Stimulated activated naive CD8-positive, alpha-beta T cell treated with anti-CD3 and anti-CD28 coated beads, Interleukin-15, Interleukin-2, amounts not matched to agents 100 ng/mL and 50 ng/mL, for 24 hours (primary cell): ENCODE data around the gene CDO1.
"Not testable (repeated sequence)": the region's sequence is repeated elsewhere in the genome, so short reads cannot be mapped to it uniquely, and the experiment has no call there.

ENCODE experiments used
- H3K27ac Mint-ChIP-seq: one replicate; pipeline ENCODE4 v1.8.0; 2021; ENCODE audit warnings: mild to moderate bottlenecking, mixed read lengths
- H3K27me3 Mint-ChIP-seq: one replicate; pipeline ENCODE4 v1.8.0; 2021; ENCODE audit warnings: mixed read lengths
- H3K36me3 Mint-ChIP-seq: one replicate; pipeline ENCODE4 v1.8.0; 2021; ENCODE audit warnings: low read depth, mixed read lengths
- H3K4me1 Mint-ChIP-seq: one replicate; pipeline ENCODE4 v1.8.0; 2021; ENCODE audit warnings: low read depth, mixed read lengths
- H3K4me3 Mint-ChIP-seq: one replicate; pipeline ENCODE4 v1.8.0; 2021; ENCODE audit warnings: mild to moderate bottlenecking, mixed read lengths
- H3K9me3 Mint-ChIP-seq: one replicate; pipeline ENCODE4 v1.8.0; 2021; ENCODE audit warnings: mixed read lengths

The CDO1 gene

DNA sequence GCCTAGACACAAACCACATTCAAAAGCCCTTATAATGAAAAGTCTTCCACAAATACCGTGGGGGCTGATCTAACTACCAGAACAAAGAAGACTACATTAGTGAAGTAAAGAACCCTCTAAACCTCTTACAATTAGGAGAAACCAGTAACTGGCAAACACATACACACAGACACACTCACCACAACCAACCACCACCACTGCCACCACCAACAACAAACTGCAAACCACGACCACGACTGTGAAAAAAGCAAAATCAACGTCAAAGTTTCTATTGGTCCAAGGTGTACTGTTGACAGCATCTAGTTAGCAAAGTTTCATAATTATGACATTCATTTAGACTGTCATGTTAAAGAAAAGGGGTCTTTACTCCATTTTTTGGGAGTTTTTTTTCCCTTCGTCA lies 2.7 kb downstream of the CDO1 start:
- Mint-ChIP-seq H3K27me3 (peaks cover 82% of the 10 kb centered on the region), H3K36me3 (no peaks in the 10 kb centered on the region), H3K4me3 (no peak overlapping the region), H3K9me3 (no peaks in the 10 kb centered on the region), H3K4me1 (peaks cover 40% of the 10 kb centered on the region), H3K27ac (no peak overlapping the region)

DNA sequence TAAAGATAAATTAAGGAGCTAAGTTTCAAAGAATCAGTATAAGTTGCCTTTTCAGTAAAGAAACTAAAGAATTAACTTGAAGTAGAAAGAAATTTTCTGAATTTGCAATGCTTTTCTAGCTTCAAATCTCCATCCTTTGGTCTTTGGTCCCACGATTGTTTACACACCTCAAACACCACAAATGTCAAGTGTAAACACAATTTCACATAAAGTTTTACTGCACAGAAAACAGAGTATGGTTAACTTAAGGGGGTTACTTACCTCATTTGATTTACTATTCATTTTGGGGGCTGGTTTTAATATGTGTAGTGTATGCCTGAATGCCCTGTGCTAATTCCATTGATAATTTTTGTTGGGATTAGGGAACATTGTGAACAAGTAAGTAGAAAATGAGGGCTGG lies 4.1 kb downstream of the CDO1 start:
- H3K27me3 Mint-ChIP-seq = peaks cover 72% of the 10 kb centered on the region
- H3K4me3 Mint-ChIP-seq = no peak overlapping the region
- H3K27ac Mint-ChIP-seq = no peak overlapping the region
- no peaks in the 10 kb centered on the region for H3K9me3 Mint-ChIP-seq
- H3K36me3 Mint-ChIP-seq = no peaks in the 10 kb centered on the region
- H3K4me1 Mint-ChIP-seq = peaks cover 44% of the 10 kb centered on the region

DNA sequence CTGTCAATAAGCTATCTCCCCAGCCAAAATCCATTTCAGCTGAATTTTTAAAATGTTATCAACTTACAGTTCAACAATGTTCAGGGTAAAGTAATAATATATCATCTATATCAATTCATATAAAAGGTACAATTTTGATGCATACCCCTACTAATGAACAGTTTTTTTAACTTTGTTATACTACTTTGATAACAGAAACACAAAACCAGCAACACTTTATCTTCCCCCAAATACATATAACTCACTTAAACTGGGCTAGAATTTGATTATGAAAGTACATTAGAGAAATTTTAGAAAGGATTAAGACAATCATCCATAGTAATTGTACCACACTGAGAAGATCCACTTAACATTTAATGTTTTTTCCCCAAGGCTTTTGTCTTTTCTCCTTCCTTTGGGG lies 5.1 kb downstream of the CDO1 start:
- Mint-ChIP-seq H3K4me3 (no peak overlapping the region), H3K9me3 (no peaks in the 10 kb centered on the region), H3K36me3 (no peaks in the 10 kb centered on the region), H3K27ac (no peak overlapping the region), H3K27me3 (peaks cover 67% of the 10 kb centered on the region), H3K4me1 (peaks cover 46% of the 10 kb centered on the region)

DNA sequence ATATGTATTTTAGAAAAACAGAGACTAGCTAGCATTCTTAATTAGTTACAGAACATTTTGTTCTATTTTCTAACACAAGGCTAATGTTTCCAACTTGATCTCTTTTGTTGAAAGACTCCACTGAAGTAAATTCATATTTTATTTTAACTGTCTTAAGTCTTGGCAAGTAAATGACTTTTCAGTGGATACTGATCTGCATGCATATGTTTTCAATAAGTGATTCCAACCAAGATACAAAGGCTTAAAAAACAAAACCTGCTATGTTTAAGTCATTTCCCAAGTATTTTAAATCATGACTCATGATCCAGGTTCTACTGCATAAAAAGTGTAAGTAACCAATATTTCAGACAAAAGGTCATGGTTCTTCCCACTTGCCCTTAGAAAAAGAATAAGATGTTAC lies 5.7 kb downstream of the CDO1 start:
- H3K27me3 Mint-ChIP-seq = peaks cover 62% of the 10 kb centered on the region
- peaks cover 42% of the 10 kb centered on the region for H3K4me1 Mint-ChIP-seq
- H3K4me3 Mint-ChIP-seq = no peak overlapping the region
- no peak overlapping the region for H3K27ac Mint-ChIP-seq
- no peaks in the 10 kb centered on the region for H3K36me3 Mint-ChIP-seq
- H3K9me3 Mint-ChIP-seq = no peaks in the 10 kb centered on the region

DNA sequence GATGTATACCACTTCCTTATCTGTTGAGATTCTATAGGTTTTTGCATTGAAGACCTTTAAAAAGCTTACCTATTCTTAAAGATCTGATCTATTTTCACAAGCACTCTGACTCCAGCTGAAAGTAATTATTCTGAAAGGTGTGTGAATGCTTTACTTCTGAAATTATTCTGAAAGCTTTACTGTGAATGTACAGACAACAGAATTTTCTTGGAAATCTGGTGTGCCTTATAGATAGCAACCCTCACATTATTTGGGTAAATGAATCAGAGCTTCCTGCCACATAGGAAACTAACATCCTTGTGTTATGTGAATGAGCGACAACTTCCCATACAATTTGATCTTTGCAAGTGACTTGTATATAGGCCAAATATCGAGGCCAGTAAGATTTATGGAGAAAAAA lies 6.5 kb downstream of the CDO1 start:
- no peaks in the 10 kb centered on the region for H3K9me3 Mint-ChIP-seq
- H3K27me3 Mint-ChIP-seq = peaks cover 56% of the 10 kb centered on the region
- peaks cover 34% of the 10 kb centered on the region for H3K4me1 Mint-ChIP-seq
- no peak overlapping the region for H3K4me3 Mint-ChIP-seq
- no peak overlapping the region for H3K27ac Mint-ChIP-seq
- H3K36me3 Mint-ChIP-seq = no peaks in the 10 kb centered on the region

DNA sequence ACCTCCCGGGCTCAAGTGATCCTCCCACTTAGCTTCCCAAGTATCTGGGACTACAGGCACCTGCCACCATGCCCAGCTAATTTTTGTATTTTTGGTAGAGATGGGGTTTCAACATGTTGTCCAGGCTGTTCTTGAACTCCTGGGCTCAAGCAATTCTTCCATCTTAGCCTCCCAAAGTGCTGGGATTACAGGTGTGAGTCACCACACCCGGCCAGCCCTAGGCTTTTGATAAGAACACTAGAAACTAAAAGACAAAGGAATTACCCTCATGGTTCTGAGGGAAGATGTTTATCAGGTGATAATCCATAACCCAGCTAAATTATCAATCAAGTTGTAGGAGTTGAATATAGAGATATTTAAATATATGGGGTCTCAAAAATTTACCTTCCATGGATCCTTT lies 8.4 kb downstream of the CDO1 start:
- H3K27ac Mint-ChIP-seq, H3K4me3 Mint-ChIP-seq, H3K9me3 Mint-ChIP-seq, H3K36me3 Mint-ChIP-seq: not testable (repeated sequence)
- peaks cover 43% of the 10 kb centered on the region for H3K27me3 Mint-ChIP-seq
- H3K4me1 Mint-ChIP-seq = peaks cover 19% of the 10 kb centered on the region

DNA sequence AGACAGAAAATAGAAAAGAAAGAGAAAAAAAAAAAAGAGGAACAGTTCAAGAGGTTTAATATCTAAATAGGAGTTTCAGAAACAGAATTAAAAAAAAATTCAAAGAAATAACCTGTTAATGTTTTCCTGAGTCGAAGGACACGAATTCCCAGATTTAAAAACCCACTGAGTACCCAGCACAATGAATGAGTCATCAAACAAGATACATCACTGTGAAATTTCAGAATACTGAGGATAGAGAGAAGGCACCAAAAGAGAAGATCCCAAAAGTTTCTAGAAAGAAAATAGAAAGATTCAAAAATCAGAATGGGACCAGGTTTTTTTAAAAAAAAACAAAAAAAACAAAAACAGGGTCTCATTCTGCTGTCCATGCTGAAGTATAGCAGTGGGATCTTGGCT lies 8.8 kb downstream of the CDO1 start:
- H3K4me3 Mint-ChIP-seq = no peak overlapping the region
- H3K4me1 Mint-ChIP-seq = peaks cover 19% of the 10 kb centered on the region
- no peaks in the 10 kb centered on the region for H3K9me3 Mint-ChIP-seq
- H3K36me3 Mint-ChIP-seq = no peaks in the 10 kb centered on the region
- H3K27ac Mint-ChIP-seq = no peak overlapping the region
- peaks cover 39% of the 10 kb centered on the region for H3K27me3 Mint-ChIP-seq

DNA sequence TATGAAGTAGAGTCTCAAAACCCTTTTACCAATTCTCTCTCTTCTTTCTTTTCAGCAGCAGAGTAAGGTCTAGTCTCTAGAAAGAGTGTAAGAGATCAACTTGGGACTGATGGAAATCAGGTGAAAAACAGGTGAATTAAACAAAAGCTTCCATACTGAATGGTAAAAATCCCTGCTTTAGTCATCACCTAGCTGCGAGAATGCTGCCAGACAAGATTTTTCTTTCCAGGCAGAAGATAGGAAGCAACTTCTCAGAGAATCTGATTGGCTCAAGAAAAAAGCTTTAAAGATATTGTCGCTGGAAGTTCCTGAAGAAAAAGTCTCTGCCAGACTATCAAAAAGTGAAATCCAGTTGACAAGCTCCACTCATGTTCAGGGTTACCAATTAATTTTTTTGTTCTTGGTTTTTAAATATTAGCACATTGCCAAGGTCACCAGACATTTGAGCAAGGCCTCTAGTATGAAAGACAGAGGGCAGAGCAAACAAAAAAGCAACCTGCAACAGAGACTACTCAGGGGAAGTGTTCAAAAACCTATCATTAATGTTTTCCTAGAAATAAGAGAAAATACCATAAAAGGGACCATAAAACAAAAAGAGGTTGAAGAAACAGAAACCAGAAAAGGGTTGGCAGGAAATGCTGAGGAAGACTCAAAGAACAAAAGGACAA lies 9.3 kb downstream of the CDO1 start:
- Mint-ChIP-seq H3K36me3 (no peaks in the 10 kb centered on the region), H3K9me3 (no peaks in the 10 kb centered on the region), H3K4me3 (no peak overlapping the region), H3K4me1 (peaks cover 19% of the 10 kb centered on the region), H3K27me3 (peaks cover 36% of the 10 kb centered on the region), H3K27ac (no peak overlapping the region)

DNA sequence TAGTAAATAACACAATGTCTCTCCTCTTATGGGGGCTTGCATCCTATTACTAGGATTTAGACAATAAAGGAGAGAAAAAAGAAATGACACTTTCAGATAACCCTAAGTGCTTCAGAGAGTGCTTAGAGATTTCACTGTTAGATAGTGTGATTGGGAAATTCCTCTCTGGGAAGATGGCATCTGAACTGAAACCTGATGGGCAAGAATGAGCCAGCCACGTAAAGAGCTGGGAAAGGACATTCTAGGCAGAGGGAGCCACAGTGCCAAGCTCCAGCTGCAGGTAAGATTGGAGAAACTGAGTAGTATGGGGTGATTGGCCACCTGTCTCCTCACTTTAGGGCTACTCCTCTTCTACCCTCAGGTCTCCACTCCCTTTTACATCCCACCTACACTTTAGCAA lies 14.5 kb downstream of the CDO1 start:
- Mint-ChIP-seq H3K27ac (no peak overlapping the region), H3K27me3 (peaks cover 29% of the 10 kb centered on the region), H3K4me1 (no peaks in the 10 kb centered on the region), H3K36me3 (no peaks in the 10 kb centered on the region), H3K9me3 (no peaks in the 10 kb centered on the region), H3K4me3 (no peak overlapping the region)

DNA sequence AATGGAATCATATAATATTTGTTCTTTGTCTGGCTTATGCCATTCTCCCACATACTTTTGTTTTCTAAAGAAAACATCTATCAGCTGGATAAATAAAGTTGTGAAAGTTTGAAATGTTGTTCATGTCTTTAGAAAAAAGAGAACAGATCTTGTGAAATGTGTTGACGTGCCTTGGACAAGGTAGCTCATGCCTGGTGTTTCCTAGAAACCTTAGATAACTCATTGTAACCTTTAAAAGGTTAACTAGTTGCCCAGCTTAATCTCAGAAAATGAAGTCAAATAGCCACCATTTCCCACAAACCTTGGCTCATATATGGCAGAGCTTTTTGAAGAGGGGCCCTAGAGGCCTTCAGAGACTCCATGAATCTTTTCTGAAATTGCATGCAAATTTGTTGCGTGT lies 15.3 kb downstream of the CDO1 start:
- Mint-ChIP-seq H3K4me3 (no peak overlapping the region), H3K4me1 (no peaks in the 10 kb centered on the region), H3K27ac (no peak overlapping the region), H3K36me3 (no peaks in the 10 kb centered on the region), H3K9me3 (no peaks in the 10 kb centered on the region), H3K27me3 (peaks cover 29% of the 10 kb centered on the region)

DNA sequence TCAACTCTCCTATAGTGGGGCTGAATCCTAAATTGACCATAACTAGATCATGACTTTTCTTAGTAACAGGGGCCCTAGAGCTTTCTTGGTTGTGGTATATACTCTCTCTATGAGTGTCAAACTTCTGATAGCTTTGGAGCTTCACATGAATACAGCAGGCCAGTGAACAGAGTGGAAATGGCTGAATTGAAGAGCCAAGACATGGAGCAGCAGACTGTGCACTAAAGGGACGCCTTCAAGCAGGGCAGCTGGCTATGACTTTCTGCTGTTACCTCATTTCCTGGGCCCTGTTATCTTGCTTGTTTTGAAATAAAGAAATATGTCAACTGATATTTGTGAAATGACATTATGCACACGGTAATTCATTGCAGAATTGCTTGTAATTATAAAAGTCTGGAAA lies 16.4 kb downstream of the CDO1 start:
- Mint-ChIP-seq H3K4me1 (no peaks in the 10 kb centered on the region), H3K36me3 (no peaks in the 10 kb centered on the region), H3K9me3 (no peaks in the 10 kb centered on the region), H3K27ac (no peak overlapping the region), H3K4me3 (no peak overlapping the region), H3K27me3 (peaks cover 29% of the 10 kb centered on the region)

DNA sequence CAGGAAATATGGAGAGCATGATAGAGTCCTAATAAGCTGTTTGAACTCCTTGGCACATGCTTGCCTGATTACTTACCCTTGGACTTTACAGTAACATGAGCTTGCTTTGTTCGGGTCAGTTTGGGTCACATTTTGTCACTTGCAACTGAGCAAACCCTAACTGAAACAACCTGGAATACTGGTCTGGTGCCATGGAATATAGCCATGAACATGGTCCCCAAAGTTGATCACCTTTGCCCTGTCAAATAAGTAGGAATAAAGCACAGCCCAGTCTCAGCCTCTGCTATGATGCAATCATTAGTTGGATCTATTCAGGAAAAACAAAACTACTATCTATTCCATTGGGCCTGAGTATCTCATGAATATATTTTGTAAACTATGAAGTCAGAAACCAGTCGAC lies 18.2 kb downstream of the CDO1 start:
- Mint-ChIP-seq H3K36me3 (no peaks in the 10 kb centered on the region), H3K4me1 (no peaks in the 10 kb centered on the region), H3K27ac (no peak overlapping the region), H3K27me3 (peaks cover 30% of the 10 kb centered on the region), H3K4me3 (no peak overlapping the region), H3K9me3 (no peaks in the 10 kb centered on the region)

DNA sequence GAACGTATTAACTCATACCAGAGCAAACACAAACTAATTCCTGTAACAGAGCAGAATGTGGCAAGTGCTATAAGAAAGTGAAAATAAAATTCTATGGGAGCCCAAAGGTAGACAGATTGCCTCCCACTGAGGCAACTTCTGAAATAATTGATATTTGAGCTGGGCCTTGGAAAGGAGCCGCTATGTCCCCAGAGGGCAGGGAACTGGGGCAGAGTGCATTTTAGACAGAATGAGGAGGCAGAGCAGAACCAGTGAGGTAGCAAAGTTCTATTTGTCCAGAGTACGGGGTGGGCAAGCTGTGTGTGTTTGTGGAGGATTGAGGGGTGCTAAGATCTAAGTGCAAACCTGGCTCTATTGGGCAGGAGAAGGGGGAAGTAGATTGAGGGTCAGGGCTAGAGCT lies 19.8 kb downstream of the CDO1 start:
- H3K36me3 Mint-ChIP-seq = no peaks in the 10 kb centered on the region

DNA sequence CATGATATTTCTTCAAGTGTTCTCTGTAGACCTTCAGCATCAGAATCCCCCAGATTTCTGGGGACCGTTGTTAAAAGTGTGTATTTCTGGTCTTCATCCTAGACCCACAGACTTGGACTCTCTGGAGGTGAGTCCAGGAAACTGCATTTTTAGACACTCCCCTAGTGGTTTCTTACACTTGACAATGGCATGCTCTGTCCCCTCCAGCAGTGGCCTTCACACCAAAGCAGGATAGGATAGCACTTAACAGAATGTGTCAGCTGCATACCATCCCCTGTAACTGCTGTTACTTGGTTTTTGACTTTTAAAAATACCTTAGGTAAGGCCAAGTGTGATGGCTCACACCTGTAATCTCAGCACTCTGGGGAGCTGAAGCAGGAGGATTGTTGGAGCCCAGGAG lies 20.8 kb downstream of the CDO1 start:
- Mint-ChIP-seq H3K27ac (no peak overlapping the region), H3K9me3 (no peaks in the 10 kb centered on the region), H3K4me3 (no peak overlapping the region), H3K36me3 (no peaks in the 10 kb centered on the region), H3K27me3 (peaks cover 43% of the 10 kb centered on the region), H3K4me1 (no peaks in the 10 kb centered on the region)

More for the DNA sequence above, 19.8 kb downstream of the CDO1 start:
- no peak overlapping the region for H3K4me3 Mint-ChIP-seq
- no peaks in the 10 kb centered on the region for H3K9me3 Mint-ChIP-seq
- H3K27me3 Mint-ChIP-seq = peaks cover 38% of the 10 kb centered on the region
- H3K4me1 Mint-ChIP-seq = no peaks in the 10 kb centered on the region
- no peak overlapping the region for H3K27ac Mint-ChIP-seq

DNA sequence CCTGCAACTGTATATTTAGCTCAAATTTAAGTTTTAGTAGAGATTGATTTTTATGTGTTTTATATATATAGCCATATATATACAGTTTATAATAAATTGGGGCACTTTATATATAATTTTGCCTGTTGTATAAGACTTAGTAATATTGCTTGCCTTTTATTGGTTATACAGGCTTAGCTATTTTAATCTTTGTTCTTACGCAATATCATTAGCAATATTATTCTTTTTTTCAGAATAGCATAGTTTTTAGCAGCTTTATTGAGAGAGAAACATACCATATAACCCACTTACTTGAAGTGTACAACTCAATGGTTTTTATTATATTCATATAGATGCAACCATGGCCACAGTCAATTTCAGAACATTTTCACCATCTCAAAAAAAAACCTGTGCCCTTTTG lies 28.0 kb downstream of the CDO1 start:
- peaks cover 76% of the 10 kb centered on the region for H3K27me3 Mint-ChIP-seq

DNA sequence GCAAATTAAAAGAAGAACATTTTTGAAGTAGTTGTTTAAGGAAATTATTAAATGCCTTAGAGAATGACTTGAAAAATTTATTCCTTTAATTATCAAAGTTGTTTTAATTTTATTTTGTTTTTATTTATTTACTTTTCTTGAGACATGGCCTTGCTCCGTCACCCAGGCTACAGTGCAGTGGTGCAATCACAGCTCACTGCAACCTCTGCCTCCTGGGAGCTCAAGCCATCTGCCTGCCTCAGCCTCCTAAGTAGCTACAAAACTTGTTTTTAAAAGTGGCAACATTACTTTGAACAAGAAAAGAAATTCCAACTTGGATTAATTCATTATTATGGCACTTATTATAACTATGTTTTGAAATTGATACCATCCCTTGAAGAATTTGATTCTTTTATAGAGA lies 29.0 kb downstream of the CDO1 start:
- Mint-ChIP-seq H3K4me3 (no peak overlapping the region), H3K9me3 (peaks cover 8% of the 10 kb centered on the region), H3K36me3 (no peaks in the 10 kb centered on the region), H3K4me1 (no peaks in the 10 kb centered on the region), H3K27me3 (peaks cover 71% of the 10 kb centered on the region), H3K27ac (no peak overlapping the region)

More for the DNA sequence above, 28.0 kb downstream of the CDO1 start:
- H3K9me3 Mint-ChIP-seq = peaks cover 8% of the 10 kb centered on the region
- H3K4me1 Mint-ChIP-seq = no peaks in the 10 kb centered on the region
- no peaks in the 10 kb centered on the region for H3K36me3 Mint-ChIP-seq
- no peak overlapping the region for H3K4me3 Mint-ChIP-seq
- H3K27ac Mint-ChIP-seq = no peak overlapping the region
